Epidermal melanocyte (primary cell): ENCODE results near the gene USP32.
A peak's percentile ranks its signal among the peaks of the same experiment; 100 is the strongest.

ENCODE experiments used
- DNase-seq: peaks from one replicate; pipeline ENCODE4 v3.0.0; 2011; ENCODE audit warnings: low spot score; ENCODE audit not compliant: insufficient read length

Gene USP32

DNA sequence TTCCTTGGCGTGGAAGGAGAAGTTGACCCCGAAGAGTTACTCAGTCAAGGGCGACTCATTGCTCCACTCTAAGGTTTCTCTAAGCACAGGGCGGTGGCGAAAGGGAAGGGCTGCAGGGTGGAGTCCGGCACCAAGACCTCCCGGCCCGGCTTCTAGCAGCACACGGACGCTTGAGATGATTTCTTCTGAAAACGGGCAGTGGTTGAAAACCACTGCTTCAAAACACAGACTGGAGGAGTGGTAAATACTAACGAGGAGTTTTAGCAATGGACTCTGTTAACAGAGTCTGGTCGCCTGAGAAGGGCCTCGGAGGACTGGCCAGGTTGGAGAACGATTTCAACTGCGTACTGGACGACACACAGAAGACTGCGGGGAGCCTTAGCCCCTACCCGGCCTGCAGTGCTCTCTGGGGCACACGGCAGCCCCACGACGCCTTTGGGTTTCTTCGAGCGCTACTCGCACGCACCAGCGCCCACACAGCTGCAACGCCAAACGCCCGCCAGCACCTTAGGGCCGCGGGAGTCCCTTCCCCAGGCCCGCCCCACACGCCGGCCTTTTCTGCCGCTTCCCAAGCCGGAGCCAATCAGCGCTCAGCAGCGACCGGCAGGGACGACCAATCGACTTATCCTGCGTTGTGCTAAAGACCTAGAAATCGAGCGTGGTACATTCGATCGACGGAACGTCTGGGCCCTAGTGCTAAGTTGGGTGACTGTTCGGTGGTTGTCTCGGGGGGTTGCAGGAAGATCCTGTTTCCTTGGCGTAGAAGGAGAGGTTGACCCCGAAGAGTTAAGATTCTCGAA is 256.6 kb downstream of the USP32 start:
- DNase-seq: peak; percentile 99

GRCh38 chr17:60134396-60135150 is 257.4 kb downstream of the USP32 start:
- DNase-seq: no peak

DNA sequence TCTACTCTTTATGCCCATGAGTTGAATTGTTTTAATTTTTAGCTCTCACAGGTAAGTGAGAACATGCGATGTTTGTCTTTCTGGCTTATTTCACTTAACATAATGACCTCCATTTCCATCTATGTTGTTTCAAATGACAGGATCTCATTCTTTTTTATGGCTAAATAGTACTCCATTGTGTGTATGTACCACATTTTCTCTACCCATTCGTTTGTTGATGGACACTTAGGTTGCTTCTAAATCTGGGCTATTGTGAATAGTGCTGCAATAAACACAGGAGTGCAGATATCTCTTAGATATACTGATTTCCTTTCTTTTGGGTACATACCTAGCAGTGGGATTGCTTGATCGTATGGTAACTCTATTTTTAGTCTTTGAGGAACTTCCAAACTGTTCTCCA is 261.5 kb downstream of the USP32 start:
- no peak for DNase-seq

DNA sequence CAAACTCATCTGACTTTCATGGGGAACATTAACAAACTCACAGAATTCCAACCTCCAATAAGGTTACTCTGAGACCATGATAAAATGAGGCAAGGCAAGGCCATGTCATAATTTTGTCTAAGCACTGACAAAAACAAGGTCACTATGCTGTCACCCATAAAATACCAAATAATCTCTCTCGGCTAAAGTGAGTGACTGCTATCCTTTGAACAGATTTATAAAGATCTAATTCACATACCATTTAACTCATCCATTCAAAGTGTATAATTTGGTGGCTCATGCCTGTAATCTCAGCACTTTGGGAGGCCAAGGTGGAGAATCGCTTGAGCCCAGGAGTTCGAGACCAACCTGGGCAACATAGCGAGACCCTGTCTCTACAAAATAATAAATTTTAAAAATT is 262.8 kb downstream of the USP32 start:
- DNase-seq: no peak
